K562 (cell line): ENCODE data around the gene PLEKHG4B. TPM values are rescaled to one million over a fixed set of nuclear protein-coding genes. Genes with fewer than 3 reads are reported as not detected.

ENCODE experiments used
- ATAC-seq: fragments of 200-7000 bp; cut with Tn5 transposase; 3 replicates; pipeline ENCODE4 v1.9.1; 2020; ENCODE audit warnings: moderate library complexity
- BruUV-seq: library from RNA; stranded (reverse); fragments of 400-500 nt; replicated peaks from 2 replicates; lab custom pipeline; 2021; lab: Mats Ljungman, UMichigan
- CTCF ChIA-PET: fragments of 300-600 bp; formaldehyde crosslinking; extraction: SDS; loops from one replicate; lab custom pipeline; 2021; ENCODE audit warnings: low intra/inter-chr PET ratio; lab: Yijun Ruan, JAX
- POLR2A ChIA-PET: fragments of 300-600, 350-650 bp; sonication (Branson Sonifier 250); formaldehyde crosslinking; extraction: SDS; loops from one replicate; lab custom pipeline; 2021; ENCODE audit warnings: antibody characterized with exemption, inconsistent platforms; lab: Yijun Ruan, JAX
- DNase-seq, 4 experiments: peaks; one replicate each; pipeline versions ENCODE4 v3.0.0 to v3.0.0-alpha.2; 2011 to 2018; ENCODE audit warnings: low spot score in 3 of 4, mixed read lengths in 3 of 4; ENCODE audit errors: extremely low read depth in 1 of 4
- FAIRE-seq: peaks from 2 replicates; lab custom pipeline; 2011; peaks lifted over from hg19 to GRCh38; lab: Jason Lieb, UNC
- H2AFZ ChIP-seq: 2 replicates; pipeline ENCODE4 v1.6.0; 2011; ENCODE audit warnings: low read depth, low read length, control low read depth, inconsistent platforms
- H3K27ac ChIP-seq: fragments of 200-600 bp; 3 replicates; pipeline ENCODE4 v1.8.0; 2011; ENCODE audit warnings: low read depth, mild to moderate bottlenecking, control low read depth, inconsistent platforms, low read length, moderate library complexity, mixed read lengths; ENCODE audit errors: extremely low read depth
- H3K27me3 ChIP-seq, 2 experiments: fragments of 300-600 bp in 1 of 2; 2 replicates in 1 of 2; 3 replicates in 1 of 2; pipeline versions ENCODE4 v1.6.0 to v1.8.0; 2011; ENCODE audit warnings: inconsistent platforms in 2 of 2, low read length in 2 of 2, mild to moderate bottlenecking in 1 of 2, mixed read lengths in 1 of 2, moderate library complexity in 1 of 2; ENCODE audit not compliant: control insufficient read depth in 2 of 2, insufficient read depth in 2 of 2
- H3K36me3 ChIP-seq: fragments of 300-600 bp; 3 replicates; pipeline ENCODE4 v1.8.0; 2011; ENCODE audit warnings: mild to moderate bottlenecking, low read length, inconsistent platforms; ENCODE audit not compliant: control insufficient read depth, insufficient read depth
- H3K4me1 ChIP-seq, 2 experiments: fragments of 200-600 bp in 1 of 2; replicated peaks in 1 of 2; 2 replicates in 1 of 2; 3 replicates in 1 of 2; pipeline versions ENCODE4 v1.5.1 to v1.8.0; 2011; ENCODE audit warnings: inconsistent platforms in 2 of 2, low read length in 2 of 2, mild to moderate bottlenecking in 1 of 2, mixed read lengths in 1 of 2, moderate library complexity in 1 of 2; ENCODE audit not compliant: control insufficient read depth in 2 of 2, insufficient read depth in 2 of 2
- H3K4me2 ChIP-seq: 2 replicates; pipeline ENCODE4 v1.6.1; 2011; ENCODE audit warnings: low read length, control low read depth, inconsistent platforms, mixed read lengths; ENCODE audit not compliant: insufficient read depth
- H3K4me3 ChIP-seq: fragments of 200-600 bp; sonication (generic), shearing (Covaris generic); 2 replicates; pipeline ENCODE4 v1.5.1; 2016; ENCODE audit warnings: control low read depth, inconsistent platforms
- H3K79me2 ChIP-seq: fragments of 200-600 bp; 3 replicates; pipeline ENCODE4 v1.8.0; 2011; ENCODE audit warnings: low read length, inconsistent platforms; ENCODE audit not compliant: control insufficient read depth, insufficient read depth
- H3K9ac ChIP-seq, 2 experiments: 2 replicates each; pipeline versions ENCODE4 v1.6.0 to v1.6.1; 2011; ENCODE audit warnings: low read depth in 2 of 2, low read length in 2 of 2, control low read depth in 1 of 2, inconsistent platforms in 1 of 2, mild to moderate bottlenecking in 1 of 2, mixed read lengths in 1 of 2; ENCODE audit not compliant: insufficient read depth in 1 of 2
- H3K9me1 ChIP-seq: one replicate; pipeline ENCODE4 v1.6.0; 2011; ENCODE audit warnings: inconsistent platforms, mild to moderate bottlenecking, low read length, moderate library complexity; ENCODE audit not compliant: control insufficient read depth, insufficient read depth
- H3K9me3 ChIP-seq: replicated peaks from 2 replicates; pipeline ENCODE4 v1.5.1; 2011; ENCODE audit warnings: low read depth, low read length, inconsistent platforms; ENCODE audit not compliant: control insufficient read depth, insufficient read depth
- H4K20me1 ChIP-seq: replicated peaks from 2 replicates; pipeline ENCODE4 v1.6.1; 2011; ENCODE audit warnings: low read length, inconsistent platforms, mixed read lengths; ENCODE audit not compliant: control insufficient read depth, insufficient read depth
- NFIC ChIP-seq: fragments of 450-650 bp; IDR thresholded peaks from 2 replicates; pipeline ENCODE4 v1.6.1; 2017; ENCODE audit warnings: mild to moderate bottlenecking, inconsistent platforms
- ZFX ChIP-seq: sonication (generic); formaldehyde crosslinking; IDR thresholded peaks from 2 replicates; pipeline ENCODE4 v1.8.0; 2022; ENCODE audit warnings: mild to moderate bottlenecking, missing genetic modification reagents, moderate library complexity
- WGBS: fragments of 100-300 bp; shearing (Covaris generic); methylation state at CpG from one replicate; pipeline ENCODE4 v1.1.6; 2016; ENCODE audit warnings: low coverage, mixed read lengths; ENCODE audit not compliant: insufficient coverage; ENCODE audit errors: missing lambda C conversion rate; 5-methylcytosine and 5-hydroxymethylcytosine counted together
- in situ Hi-C: fragments of 300-500 bp; cut with MboI; formaldehyde crosslinking; loops from 4 replicates; pipeline ENCODE4 v1.15.0; 2018; ENCODE audit warnings: inconsistent platforms, mixed read lengths
- intact Hi-C: fragments of 100-400 bp; cut with micrococcal nuclease; formaldehyde crosslinking; loops from 2 replicates; pipeline ENCODE4 v1.14.2; 2022
- polyA plus RNA-seq, 8 experiments: library from polyadenylated mRNA; depleted of rRNA in 4 of 8; stranded (reverse) in 5 of 8; unstranded in 3 of 8; fragments of >200 nt; fragmentation: Nextera tagmentation in 2 of 8; fragmentation: Illumina TruSeq in 1 of 8; extraction: Ambion mirVana in 2 of 8; extraction: Trizol in 1 of 8; gene quantifications; 2 replicates each; pipeline versions ENCODE4 v1.2.1 to v1.2.3, GENCODE V29; 2011 to 2014; ENCODE audit warnings: inconsistent platforms in 1 of 8, missing spikeins in 1 of 8
- total RNA-seq, 7 experiments: library from RNA; depleted of rRNA in 6 of 7; stranded (reverse); fragments of >200 nt in 6 of 7; fragmentation: Illumina TruSeq in 2 of 7; extraction: Trizol in 2 of 7; gene quantifications; 2 replicates each; pipeline versions ENCODE4 v1.2.1 to v1.2.3, GENCODE V29; 2011 to 2021; ENCODE audit warnings: low replicate concordance in 1 of 7

Gene PLEKHG4B
- total and polyA plus RNA-seq, 9 of the 15 experiments (the other 6 are each of a cell fraction or from before 2014, with no cell fraction given), result 0.02 TPM; not detected in 8

DNA sequence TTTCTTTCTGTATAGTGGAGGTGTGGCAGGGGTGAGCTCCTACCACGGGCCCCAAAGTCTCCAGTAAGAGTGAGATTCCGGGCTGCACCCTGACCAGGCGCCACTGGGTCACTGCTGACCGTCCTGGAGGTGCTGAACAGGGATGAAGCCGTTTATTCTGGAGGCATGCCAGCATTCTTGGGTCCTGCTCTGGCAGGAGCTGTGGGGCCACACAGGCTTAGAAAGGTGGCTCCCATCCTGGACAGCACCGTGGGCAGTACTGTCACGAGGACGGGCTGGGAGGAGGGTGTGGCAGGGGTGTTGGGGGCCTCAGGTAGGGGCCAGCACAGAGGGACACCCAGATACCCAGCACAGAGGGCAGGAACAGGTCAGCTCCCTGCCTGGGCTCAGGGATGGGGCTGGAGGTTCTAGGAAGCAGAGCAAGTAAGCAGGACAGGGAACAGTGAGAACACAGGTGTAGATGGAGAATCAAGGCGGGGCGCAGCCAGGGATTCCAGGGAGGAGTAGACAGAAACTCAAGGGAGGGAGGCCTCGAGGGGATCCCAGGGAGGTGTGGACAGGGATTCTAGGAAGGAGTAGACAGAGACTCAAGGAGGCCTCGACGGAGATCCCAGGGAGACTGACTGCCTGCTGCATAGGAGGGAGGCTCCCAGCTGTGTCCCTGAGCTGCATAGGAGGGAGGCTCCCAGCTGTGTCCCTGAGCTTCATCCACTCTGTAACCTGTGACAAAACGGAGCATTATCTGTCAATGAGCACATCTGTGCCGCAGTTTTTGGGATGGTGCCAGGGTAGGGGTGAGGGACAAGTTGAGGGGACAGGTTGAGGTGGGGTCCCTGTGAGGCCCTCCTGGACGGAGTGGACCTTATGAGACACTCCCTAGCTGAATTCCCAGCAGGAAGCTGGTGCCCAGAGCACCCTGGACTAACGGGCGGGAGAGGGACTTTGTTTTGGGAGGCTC is 1.1 kb upstream of the PLEKHG4B start:
- BruUV-seq, result no TSS peak
- ATAC-seq (peak; percentile 37; the same call in 2 of the 3 replicates), DNase-seq (no peak), FAIRE-seq (no peak)
- Histone ChIP-seq H3K4me2 (no peak overlapping the region), H3K27me3 (peaks cover 30 to 55% of the 10 kb centered on the region in 2 experiments), H3K27ac (no peak overlapping the region), H3K9me3 (no peaks in the 10 kb centered on the region), H2AFZ (no peak overlapping the region), H3K79me2 (no peaks in the 10 kb centered on the region), H3K4me3 (no peak overlapping the region), H3K4me1 (no peaks in the 10 kb centered on the region), H3K36me3 (no peaks in the 10 kb centered on the region), H3K9me1 (no peaks in the 10 kb centered on the region), H3K9ac (no peak overlapping the region), H4K20me1 (0 out of 2 replicates have a peak, but pooled peaks cover 7% of the 10 kb centered on the region)
- POLR2A ChIA-PET, result interaction anchor here (1.5 kb wide), 1 partner anchor 10 kb away, joined by 3 read pairs; no protein-coding TSS in a partner anchor
- WGBS, result 2% methylated on average over 17 of the region's 18 CpGs
- in situ Hi-C loops (no loop called here), intact Hi-C loops (no loop called here)
- TF ChIP-seq ZFX (CRISPR knock-in tag) (no peak), NFIC (peak; percentile 60)
- CTCF ChIA-PET, result no interaction called here
